ENCODE data around the gene GLUD1.

- TF ChIP-seq, protein P1, sequence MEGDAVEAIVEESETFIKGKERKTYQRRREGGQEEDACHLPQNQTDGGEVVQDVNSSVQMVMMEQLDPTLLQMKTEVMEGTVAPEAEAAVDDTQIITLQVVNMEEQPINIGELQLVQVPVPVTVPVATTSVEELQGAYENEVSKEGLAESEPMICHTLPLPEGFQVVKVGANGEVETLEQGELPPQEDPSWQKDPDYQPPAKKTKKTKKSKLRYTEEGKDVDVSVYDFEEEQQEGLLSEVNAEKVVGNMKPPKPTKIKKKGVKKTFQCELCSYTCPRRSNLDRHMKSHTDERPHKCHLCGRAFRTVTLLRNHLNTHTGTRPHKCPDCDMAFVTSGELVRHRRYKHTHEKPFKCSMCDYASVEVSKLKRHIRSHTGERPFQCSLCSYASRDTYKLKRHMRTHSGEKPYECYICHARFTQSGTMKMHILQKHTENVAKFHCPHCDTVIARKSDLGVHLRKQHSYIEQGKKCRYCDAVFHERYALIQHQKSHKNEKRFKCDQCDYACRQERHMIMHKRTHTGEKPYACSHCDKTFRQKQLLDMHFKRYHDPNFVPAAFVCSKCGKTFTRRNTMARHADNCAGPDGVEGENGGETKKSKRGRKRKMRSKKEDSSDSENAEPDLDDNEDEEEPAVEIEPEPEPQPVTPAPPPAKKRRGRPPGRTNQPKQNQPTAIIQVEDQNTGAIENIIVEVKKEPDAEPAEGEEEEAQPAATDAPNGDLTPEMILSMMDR (IDR thresholded peaks at IDR 0.05; ENCODE audit: poor library complexity): no peak
- no peak for TF ChIP-seq EZH2 (IDR thresholded peaks at IDR 0.05; ENCODE audit: borderline replicate concordance)
Measured at GRCh38 chr10:87079106-87079836, 15.4 kb downstream of the GLUD1 start.
